H9 (cell line): ENCODE measurements around the gene ERVH48-1. TPM values are rescaled to one million over a fixed set of nuclear protein-coding genes. Genes with fewer than 3 reads are reported as not detected.
A peak's percentile ranks its signal among the peaks of the same experiment; 100 is the strongest.

Experiments used
- DNase-seq: peaks from one replicate; pipeline ENCODE4 v3.0.0-alpha.2; 2017
- H2AFZ ChIP-seq: one replicate; pipeline ENCODE4 v1.6.1; 2013; ENCODE audit warnings: mild to moderate bottlenecking, low read length, control low read depth, moderate library complexity
- H2AK5ac ChIP-seq: 2 replicates; pipeline ENCODE4 v1.6.1; 2013; ENCODE audit warnings: low read length, control low read depth, mixed read lengths; ENCODE audit not compliant: insufficient read length
- H2BK120ac ChIP-seq: one replicate; pipeline ENCODE4 v1.6.1; 2013; ENCODE audit warnings: low read depth, mild to moderate bottlenecking, low read length, control low read depth, inconsistent platforms; ENCODE audit not compliant: poor library complexity, severe bottlenecking
- H2BK12ac ChIP-seq: 2 replicates; pipeline ENCODE4 v1.6.1; 2013; ENCODE audit warnings: low read length, control low read depth, mixed read lengths, low read depth; ENCODE audit not compliant: insufficient read length
- H2BK15ac ChIP-seq: 2 replicates; pipeline ENCODE4 v1.6.1; 2013; ENCODE audit warnings: low read depth, low read length, control low read depth
- H2BK20ac ChIP-seq: one replicate; pipeline ENCODE4 v1.6.1; 2013; ENCODE audit warnings: low read depth, mild to moderate bottlenecking, low read length, control low read depth, inconsistent platforms; ENCODE audit not compliant: poor library complexity, severe bottlenecking
- H2BK5ac ChIP-seq: 2 replicates; pipeline ENCODE4 v1.6.1; 2013; ENCODE audit warnings: low read length, control low read depth, mixed read lengths; ENCODE audit not compliant: insufficient read length
- H3K14ac ChIP-seq: 2 replicates; pipeline ENCODE4 v1.6.1; 2013; ENCODE audit warnings: low read length, control low read depth; ENCODE audit not compliant: insufficient read depth
- H3K18ac ChIP-seq: 2 replicates; pipeline ENCODE4 v1.6.1; 2013; ENCODE audit warnings: low read depth, mild to moderate bottlenecking, mixed read lengths, low read length, control low read depth; ENCODE audit not compliant: insufficient read length
- H3K23ac ChIP-seq: 2 replicates; pipeline ENCODE4 v1.6.1; 2013; ENCODE audit warnings: low read length, control low read depth, mixed read lengths, low read depth; ENCODE audit not compliant: insufficient read length
- H3K23me2 ChIP-seq: 2 replicates; pipeline ENCODE4 v1.6.1; 2013; ENCODE audit warnings: low read depth, mild to moderate bottlenecking, mixed read lengths, low read length, control low read depth; ENCODE audit not compliant: insufficient read length, poor library complexity, severe bottlenecking
- H3K27ac ChIP-seq: 2 replicates; pipeline ENCODE4 v1.5.1; 2013; ENCODE audit warnings: low read length, control low read depth, mixed read lengths, low read depth; ENCODE audit not compliant: insufficient read length
- H3K27me3 ChIP-seq: 2 replicates; pipeline ENCODE4 v1.6.1; 2013; ENCODE audit warnings: low read length, control low read depth, inconsistent platforms; ENCODE audit not compliant: insufficient read depth
- H3K4ac ChIP-seq: 2 replicates; pipeline ENCODE4 v1.6.1; 2013; ENCODE audit warnings: low read depth, mild to moderate bottlenecking, control low read depth, inconsistent platforms, low read length, moderate library complexity
- H3K4me1 ChIP-seq: 2 replicates; pipeline ENCODE4 v1.6.1; 2013; ENCODE audit warnings: low read length, control low read depth, inconsistent platforms; ENCODE audit not compliant: insufficient read depth
- H3K4me2 ChIP-seq: 2 replicates; pipeline ENCODE4 v1.6.1; 2013; ENCODE audit warnings: low read length, control low read depth, mixed read lengths; ENCODE audit not compliant: insufficient read length, insufficient read depth
- H3K56ac ChIP-seq: 2 replicates; pipeline ENCODE4 v1.6.1; 2013; ENCODE audit warnings: low read depth, mild to moderate bottlenecking, mixed read lengths, low read length, control low read depth; ENCODE audit not compliant: insufficient read length
- H3K79me1 ChIP-seq: 2 replicates; pipeline ENCODE4 v1.6.1; 2013; ENCODE audit warnings: low read depth, mild to moderate bottlenecking, moderate library complexity, low read length, control low read depth, inconsistent platforms; ENCODE audit not compliant: insufficient read depth, poor library complexity, severe bottlenecking
- H3K79me2 ChIP-seq: 2 replicates; pipeline ENCODE4 v1.6.1; 2013; ENCODE audit warnings: low read length, control low read depth, inconsistent platforms; ENCODE audit not compliant: insufficient read depth
- H3K9ac ChIP-seq: 2 replicates; pipeline ENCODE4 v1.6.1; 2013; ENCODE audit warnings: low read length, control low read depth, mixed read lengths; ENCODE audit not compliant: insufficient read length; ENCODE audit errors: extremely low read depth
- H3K9me3 ChIP-seq: one replicate; pipeline ENCODE4 v1.6.1; 2013; ENCODE audit warnings: low read depth, low read length, inconsistent platforms; ENCODE audit not compliant: control insufficient read depth
- H3T11ph ChIP-seq: one replicate; pipeline ENCODE4 v1.6.1; 2013; ENCODE audit warnings: mild to moderate bottlenecking, low read length, control low read depth, inconsistent platforms
- H4K20me1 ChIP-seq: one replicate; pipeline ENCODE4 v1.6.1; 2013; ENCODE audit not compliant: control insufficient read depth, insufficient read length, insufficient read depth
- H4K5ac ChIP-seq: 2 replicates; pipeline ENCODE4 v1.6.1; 2013; ENCODE audit warnings: low read depth, mild to moderate bottlenecking, mixed read lengths, low read length, control low read depth; ENCODE audit not compliant: insufficient read length
- H4K8ac ChIP-seq: replicated peaks from 2 replicates; pipeline ENCODE4 v1.6.1; 2013; ENCODE audit warnings: low read length, control low read depth, mixed read lengths, low read depth; ENCODE audit not compliant: insufficient read length
- H4K91ac ChIP-seq: 2 replicates; pipeline ENCODE4 v1.6.1; 2013; ENCODE audit warnings: low read depth, mild to moderate bottlenecking, moderate library complexity, mixed read lengths, low read length, control low read depth; ENCODE audit not compliant: insufficient read length
- H3K27ac Mint-ChIP-seq, 3 experiments: 2 replicates in 2 of 3; 3 replicates in 1 of 3; pipeline ENCODE4 v1.8.0; 2020 to 2021; ENCODE audit warnings: mixed read lengths in 3 of 3, mild to moderate bottlenecking in 1 of 3, moderate library complexity in 1 of 3
- H3K27me3 Mint-ChIP-seq: 2 replicates; pipeline ENCODE4 v1.8.0; 2021; ENCODE audit warnings: low read depth, mild to moderate bottlenecking, moderate library complexity, mixed read lengths
- H3K36me3 Mint-ChIP-seq, 3 experiments: 2 replicates in 2 of 3; 3 replicates in 1 of 3; pipeline ENCODE4 v1.8.0; 2020 to 2021; ENCODE audit warnings: low read depth in 3 of 3, mixed read lengths in 3 of 3; ENCODE audit not compliant: insufficient read depth in 1 of 3
- H3K4me1 Mint-ChIP-seq, 2 experiments: 2 replicates each; pipeline ENCODE4 v1.8.0; 2020; ENCODE audit warnings: mixed read lengths in 2 of 2
- H3K4me3 Mint-ChIP-seq, 2 experiments: 2 replicates in 1 of 2; 3 replicates in 1 of 2; pipeline ENCODE4 v1.8.0; 2020 to 2021; ENCODE audit warnings: mild to moderate bottlenecking in 2 of 2, mixed read lengths in 2 of 2, moderate library complexity in 1 of 2
- H3K9me3 Mint-ChIP-seq, 2 experiments: 2 replicates in 1 of 2; 3 replicates in 1 of 2; pipeline ENCODE4 v1.8.0; 2020; ENCODE audit warnings: mild to moderate bottlenecking in 2 of 2, mixed read lengths in 2 of 2, moderate library complexity in 1 of 2
- CTCF ChIP-seq: fragments of 200-600 bp; sonication (generic); conservative IDR thresholded peaks from 3 replicates; pipeline ENCODE4 v1.8.0; 2021; ENCODE audit warnings: antibody characterized with exemption, mild to moderate bottlenecking
- WGBS: extraction: QIAGEN DNeasy Blood & Tissue Kit; methylation state at CpG from one replicate; pipeline ENCODE4 v1.1.7; 2013; ENCODE audit warnings: missing lambda C conversion rate, low lambda C conversion rate, mixed read lengths; ENCODE audit not compliant: insufficient read length; ENCODE audit errors: extremely low coverage; 5-methylcytosine and 5-hydroxymethylcytosine counted together
- total RNA-seq: library from RNA; stranded (reverse); gene quantifications from 2 replicates; pipeline ENCODE4 v1.2.1, GENCODE V29; 2021

The ERVH48-1 gene
- total RNA-seq, 1 experiment from 2014 or later: 234 TPM

- peak overlapping the region; percentile 83 for H2BK12ac ChIP-seq
- H2BK20ac ChIP-seq: no peak overlapping the region
- Mint-ChIP-seq H3K27ac (peak overlapping the region; percentile 75 to 97 (median 82); a peak in 6 of 7 replicates), H3K9me3 (peaks cover 0 to 3% of the 10 kb centered on the region in 2 experiments; a peak in 2 of 5 replicates), H3K27me3 (no peaks in the 10 kb centered on the region), H3K4me1 (peaks cover 32 to 33% of the 10 kb centered on the region in 2 experiments), H3K36me3 (peaks cover 2 to 5% (median 3%) of the 10 kb centered on the region in 3 experiments; a peak in 2 of 7 replicates), H3K4me3 (no peak overlapping the region)
- H3K9ac ChIP-seq: no peak overlapping the region
- no peak overlapping the region for H3K23ac ChIP-seq
- H2BK5ac ChIP-seq: no peak overlapping the region
- H3K4me1 ChIP-seq: peaks cover 3% of the 10 kb centered on the region; the same call in 1 of the 2 replicates
- no CpG with 5 or more reads among the region's 7 CpGs for WGBS
- H3K9me3 ChIP-seq: no peaks in the 10 kb centered on the region
- no peak overlapping the region for H3K4ac ChIP-seq
- H4K5ac ChIP-seq: no peak overlapping the region
- H2BK15ac ChIP-seq: no peak overlapping the region
- no peak overlapping the region for H2AK5ac ChIP-seq
- no peak for TF ChIP-seq CTCF
- no peak overlapping the region for H2AFZ ChIP-seq
- H4K91ac ChIP-seq: no peak overlapping the region
- H2BK120ac ChIP-seq: no peak overlapping the region
- no peaks in the 10 kb centered on the region for H3K27me3 ChIP-seq
- no peak overlapping the region for H3K14ac ChIP-seq
- peak; percentile 31 for DNase-seq
- H3K4me2 ChIP-seq: no peak overlapping the region
- H3K79me2 ChIP-seq: peaks cover 3% of the 10 kb centered on the region; the same call in 1 of the 2 replicates
- no peak overlapping the region for H3K56ac ChIP-seq
- peaks cover 4% of the 10 kb centered on the region for H3K23me2 ChIP-seq
- H3K27ac ChIP-seq: peak overlapping the region; percentile 21
- H4K8ac ChIP-seq: no peak overlapping the region
- H3T11ph ChIP-seq: no peak overlapping the region
- no peaks in the 10 kb centered on the region for H3K79me1 ChIP-seq
- H3K18ac ChIP-seq: no peak overlapping the region
- no peaks in the 10 kb centered on the region for H4K20me1 ChIP-seq
These were observed 45.7 kb upstream of the ERVH48-1 start for GRCh38 chr21:42970946-42971653.
